HG03139 (cell line): ENCODE data around the gene CYB5A.
"Not testable (repeated sequence)": the region's sequence is repeated elsewhere in the genome, so short reads cannot be mapped to it uniquely, and the experiment has no call there.

Experiments
- ATAC-seq: cut with Tn5 transposase; IDR thresholded peaks from one replicate; pipeline ENCODE4 v1.9.1; 2021; ENCODE audit not compliant: unreplicated experiment

Gene CYB5A, protein sequence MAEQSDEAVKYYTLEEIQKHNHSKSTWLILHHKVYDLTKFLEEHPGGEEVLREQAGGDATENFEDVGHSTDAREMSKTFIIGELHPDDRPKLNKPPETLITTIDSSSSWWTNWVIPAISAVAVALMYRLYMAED

DNA sequence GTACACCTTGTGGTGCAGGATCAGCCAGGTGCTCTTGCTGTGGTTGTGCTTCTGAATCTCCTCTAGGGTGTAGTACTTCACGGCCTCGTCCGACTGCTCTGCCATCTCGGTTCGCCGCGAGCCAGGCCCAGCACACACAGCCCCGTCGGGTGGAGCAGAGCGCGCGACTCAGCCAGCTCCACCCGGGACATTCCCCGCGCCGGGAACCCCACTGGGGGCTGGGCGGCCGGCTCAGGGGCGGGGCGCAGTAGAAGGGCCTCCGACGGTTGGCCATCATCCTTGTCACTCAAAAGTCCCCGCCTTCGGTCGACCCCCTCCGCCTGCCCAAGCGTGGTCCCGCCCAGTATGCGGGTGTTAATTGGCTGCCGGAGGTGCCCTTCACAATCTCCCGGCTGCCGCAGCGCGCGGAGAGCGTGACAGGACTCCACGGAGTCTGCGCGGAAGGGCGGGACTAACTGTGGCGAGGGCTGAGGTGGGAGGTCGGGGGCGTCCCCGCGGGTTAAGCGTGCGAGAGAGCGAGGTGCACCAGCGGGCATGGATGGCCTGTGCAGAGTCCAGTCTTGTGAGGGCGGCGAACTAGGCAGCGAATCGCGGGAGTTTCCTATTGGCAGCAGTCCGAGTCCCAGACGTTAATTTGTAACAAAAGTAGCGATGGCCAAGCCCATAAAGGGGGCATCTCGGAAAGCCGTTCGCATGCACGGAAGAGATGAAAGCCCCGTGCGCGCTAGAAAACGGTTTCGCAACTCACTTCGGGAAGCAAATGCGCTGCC is at the start of gene CYB5A:
TSS of gene CYB5A (minus strand) at position 193 of the 770 bp plus-strand sequence. CDS start at position 105, 88 bp downstream.
- peak; percentile 99 for ATAC-seq

DNA sequence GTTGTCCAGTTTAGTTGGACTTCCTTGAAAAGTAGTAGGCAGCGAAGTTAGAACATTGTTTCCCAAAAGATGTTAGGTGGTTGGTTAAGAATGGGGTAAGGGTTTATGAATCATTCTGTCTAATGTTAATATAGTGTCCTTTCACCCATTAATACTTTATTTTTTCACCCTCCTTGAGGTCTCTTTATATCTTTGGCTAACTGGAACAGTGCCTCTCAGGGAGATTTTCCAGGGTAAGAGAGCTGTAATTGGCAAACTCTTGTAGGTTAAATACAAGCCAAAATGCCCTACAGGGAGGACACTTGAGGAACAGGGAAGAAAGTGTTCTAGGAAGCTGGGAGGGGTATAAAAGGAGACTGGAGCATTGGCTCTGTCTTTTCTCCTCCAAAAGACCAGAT is 46.1 kb upstream of the CYB5A start:
- no peak for ATAC-seq

DNA sequence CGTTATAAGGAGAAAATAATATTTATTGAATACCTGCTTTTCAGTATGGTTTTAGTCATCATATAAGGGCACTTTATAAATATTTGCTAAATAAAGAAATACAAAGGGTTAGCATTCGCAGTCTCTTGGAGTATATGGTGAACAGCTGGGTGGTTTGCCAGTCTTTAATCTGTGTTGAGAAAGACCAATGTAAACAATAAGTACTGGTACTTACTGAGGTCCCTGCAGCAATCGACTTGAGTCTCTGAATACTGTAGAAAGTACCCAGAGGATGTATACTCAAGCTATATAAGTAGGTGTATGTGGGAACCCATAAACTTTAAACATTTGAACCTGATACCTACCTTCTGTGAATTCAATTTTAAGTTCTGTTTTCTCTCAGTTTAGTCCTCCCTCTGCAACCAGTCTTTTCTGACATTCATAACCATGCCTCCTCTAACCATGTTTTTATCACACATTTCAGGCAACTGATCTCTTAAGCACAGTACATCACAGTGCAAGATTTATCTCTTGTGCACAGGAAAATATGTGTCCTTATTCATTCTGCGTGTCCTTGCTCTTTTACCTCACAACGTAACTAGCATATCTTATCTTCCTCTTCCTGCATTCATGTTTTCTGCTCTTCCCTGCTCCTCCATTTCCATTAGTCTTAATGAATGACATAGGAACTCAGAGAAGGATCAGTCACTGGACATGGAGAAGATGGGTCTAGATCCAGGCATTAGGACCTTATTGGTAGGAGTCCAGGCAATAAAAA is 45.6 kb upstream of the CYB5A start:
- ATAC-seq, result no peak

DNA sequence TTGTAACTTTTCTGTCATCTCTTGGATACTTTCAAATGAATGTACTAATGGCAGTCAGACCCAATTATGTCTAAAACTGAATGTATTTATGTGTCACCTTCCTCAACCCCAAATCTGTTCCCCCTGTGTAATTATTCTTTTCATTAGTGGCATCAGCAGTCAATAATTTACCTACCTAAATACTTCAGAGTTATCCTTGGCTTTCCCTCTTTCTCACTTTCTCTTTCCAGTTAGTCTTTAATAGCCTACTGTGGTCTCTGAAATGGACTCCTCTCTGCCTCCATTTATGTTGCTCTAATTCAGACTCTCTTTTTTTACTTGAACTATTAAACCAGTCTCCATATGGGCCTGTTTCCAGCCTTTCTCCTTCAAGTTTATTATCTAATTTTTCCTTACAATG is 44.9 kb upstream of the CYB5A start:
- ATAC-seq, result no peak

DNA sequence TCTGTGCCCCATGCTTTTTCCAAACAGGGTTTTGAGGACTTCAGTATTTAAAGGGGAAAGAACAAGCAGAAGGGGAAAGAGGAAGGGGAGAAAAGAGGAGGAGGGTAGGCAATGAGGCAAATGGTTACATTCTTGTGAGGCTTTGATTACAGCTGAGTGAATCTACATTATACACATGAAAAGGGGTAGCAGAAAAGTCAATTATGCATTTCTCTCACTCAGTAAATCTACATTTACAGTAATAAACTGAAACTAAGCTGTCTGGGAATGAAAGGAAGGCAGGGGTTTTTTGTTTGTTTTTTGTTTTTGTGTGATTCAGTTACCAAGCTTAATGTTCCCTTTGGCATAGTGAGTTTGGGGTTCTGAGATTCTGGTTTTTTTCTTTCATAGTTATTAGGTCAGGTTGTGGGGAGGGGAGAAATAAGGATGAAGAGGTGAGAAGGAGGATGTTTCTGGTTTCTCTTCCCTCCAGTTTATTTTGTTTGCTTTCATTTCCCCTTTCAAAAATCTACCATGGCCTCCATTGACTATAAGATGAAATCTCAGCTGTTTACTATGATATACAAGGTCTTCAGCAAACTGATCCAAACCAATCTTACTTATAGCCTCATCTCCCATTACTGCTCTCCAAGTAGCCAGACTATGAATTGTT is 42.6 kb upstream of the CYB5A start:
- no peak for ATAC-seq

DNA sequence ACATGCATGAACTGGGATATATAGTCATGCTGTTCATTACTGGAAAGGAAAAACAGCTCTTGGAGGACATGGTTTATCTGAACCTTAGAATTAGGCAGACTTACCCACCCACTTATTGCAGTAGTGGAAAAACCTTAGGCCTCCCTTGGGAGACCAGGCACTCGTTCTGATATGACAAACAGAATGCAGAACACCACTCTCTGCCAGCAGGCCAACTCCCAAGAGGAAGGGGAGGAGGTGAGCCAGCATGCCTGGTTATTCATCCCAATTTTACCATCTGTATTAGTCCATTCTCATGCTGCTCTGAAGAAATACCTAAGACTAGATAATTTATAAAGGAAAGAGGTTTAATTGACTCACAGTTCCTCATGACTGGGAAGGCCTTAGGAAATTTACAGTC is 41.3 kb upstream of the CYB5A start:
- ATAC-seq, result no peak

DNA sequence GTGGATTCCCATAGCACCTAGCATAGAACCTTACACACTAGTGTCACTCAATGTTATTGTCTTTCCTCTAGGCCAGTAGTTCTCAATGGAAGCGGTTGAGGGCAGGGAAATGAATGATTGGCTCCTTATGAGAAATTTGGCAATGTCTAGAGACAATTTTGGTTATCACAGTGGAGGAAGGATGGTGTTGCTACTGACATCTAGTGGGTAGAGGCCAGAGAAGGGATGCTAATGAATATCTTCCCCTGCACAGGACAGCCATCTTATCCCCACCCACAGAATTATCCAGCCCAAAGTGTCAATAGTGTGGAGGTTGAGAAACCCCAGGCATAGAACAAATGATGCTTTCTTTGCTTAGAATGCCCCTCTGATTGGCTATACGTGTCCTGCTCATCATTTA is 39.6 kb upstream of the CYB5A start:
- ATAC-seq, result no peak

DNA sequence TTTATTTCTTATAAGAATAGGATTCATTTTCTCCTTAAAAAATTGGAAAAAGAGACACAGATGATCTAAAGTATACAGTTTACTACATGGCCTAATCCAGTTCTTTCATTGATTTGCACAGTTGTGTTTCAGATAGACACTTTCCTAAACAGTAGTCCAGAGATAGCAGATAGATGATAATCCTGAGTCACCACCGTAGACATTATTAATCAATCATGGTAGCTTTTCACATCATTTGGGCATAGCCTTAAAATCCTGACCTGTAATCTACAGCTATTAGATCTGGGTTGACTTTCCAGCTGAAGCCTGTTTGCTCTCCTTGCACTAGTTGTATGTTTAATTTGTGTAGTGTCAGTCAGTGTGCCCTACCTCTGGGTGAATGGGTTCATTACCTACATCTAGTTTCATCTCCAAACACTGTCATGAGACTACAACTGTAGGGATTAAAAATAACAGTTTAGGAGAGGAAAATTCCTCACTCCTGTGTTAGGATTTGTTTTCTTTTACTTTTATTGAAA is 38.0 kb upstream of the CYB5A start:
- no peak for ATAC-seq

DNA sequence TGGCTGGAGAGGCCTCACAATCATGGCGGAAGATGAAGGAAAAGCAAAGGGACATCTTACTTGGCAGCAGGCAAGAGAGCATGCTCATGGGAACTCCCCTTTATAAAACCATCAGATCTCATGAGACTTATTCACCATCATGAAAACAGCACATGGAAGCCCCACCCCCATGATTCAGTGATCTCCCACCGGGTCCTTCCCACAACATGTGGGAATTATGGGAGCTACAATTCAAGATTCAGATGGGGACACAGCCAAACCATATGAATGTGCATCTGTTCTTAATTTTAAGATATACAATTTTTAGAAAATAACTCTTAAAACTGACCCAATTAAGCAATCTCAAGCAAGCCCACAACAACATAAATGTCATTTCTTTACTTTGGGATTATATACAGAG is 36.4 kb upstream of the CYB5A start:
- no peak for ATAC-seq

DNA sequence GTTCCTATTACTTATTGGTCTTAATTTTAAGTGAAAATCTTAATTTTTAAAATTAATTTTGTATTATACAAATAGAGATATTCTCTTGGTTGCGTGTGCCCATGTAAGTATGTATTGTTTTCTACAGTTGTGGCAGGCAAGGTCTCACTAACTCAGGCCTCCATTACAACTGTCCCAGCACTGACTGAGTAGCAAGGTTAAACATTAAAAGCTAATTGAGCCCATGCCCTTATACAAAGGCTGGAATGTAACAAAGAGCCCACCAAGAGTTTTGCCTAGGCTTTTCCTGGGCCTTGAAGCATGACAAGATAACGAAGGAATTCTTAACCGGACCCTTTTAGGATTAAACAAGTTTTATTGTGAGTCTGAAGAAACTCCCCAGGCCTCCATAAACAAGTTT is 35.0 kb upstream of the CYB5A start:
- not testable (repeated sequence) for ATAC-seq

DNA sequence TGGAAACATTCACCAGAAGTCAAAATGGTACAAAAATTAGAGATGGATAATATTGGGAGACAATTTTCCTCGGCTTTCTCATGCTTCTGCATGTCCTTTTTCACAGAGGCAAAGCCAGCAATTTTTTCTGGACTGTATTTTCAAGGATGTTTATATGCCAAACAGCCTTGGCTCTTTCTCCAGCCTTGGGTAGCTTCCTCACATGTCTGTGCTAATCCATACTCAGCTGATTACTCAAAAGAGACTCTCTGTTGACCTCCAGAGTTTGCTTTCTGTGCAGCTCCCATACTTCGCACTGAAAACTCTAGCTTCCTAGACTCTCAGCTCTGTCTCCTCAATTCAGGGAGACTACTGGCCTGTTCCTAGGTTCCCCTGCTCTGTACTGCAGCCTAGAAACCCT is 34.5 kb upstream of the CYB5A start:
- no peak for ATAC-seq

DNA sequence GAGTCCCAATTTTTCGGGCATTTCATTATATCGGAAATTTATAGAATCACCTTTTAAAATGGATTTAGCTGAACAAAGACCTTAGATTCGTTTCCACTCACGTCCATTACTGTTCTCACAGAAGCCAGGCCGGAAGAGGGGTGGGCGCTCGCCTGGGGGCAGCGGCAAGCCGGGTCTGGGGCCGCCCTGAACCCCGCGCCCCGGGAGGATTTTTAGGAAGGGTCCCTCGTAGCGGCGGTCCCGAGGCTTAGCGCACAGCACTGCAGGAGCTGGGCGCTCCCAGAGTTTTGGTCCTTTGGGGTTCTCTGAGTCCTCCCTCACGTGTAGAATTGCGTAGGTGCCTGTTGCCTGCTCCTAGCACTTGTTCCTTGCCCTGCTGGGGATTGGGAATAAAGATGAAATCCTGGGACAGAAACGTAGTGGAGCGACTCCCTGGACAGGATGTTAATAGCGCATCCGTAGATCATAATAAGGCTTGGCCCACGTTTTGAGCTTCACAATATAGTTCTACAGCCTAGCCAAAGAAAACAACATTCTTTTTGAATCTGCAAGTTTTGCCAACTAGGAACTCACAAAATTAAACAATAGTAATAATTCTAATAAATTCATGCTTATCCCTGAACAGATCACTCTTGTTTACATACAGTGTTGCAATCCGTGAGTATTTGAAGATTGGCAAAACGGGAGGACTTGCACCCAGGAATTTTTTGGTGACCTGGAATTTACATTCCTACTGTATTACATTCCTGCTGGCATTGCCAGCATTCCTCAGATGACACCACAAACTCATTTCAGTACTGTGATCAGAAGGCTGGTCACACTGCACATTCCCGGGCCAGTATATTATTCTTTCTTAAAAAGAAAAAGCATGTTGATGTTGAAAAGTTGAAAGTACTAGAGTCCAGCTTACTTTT is 24.8 kb upstream of the CYB5A start:
- no peak for ATAC-seq

DNA sequence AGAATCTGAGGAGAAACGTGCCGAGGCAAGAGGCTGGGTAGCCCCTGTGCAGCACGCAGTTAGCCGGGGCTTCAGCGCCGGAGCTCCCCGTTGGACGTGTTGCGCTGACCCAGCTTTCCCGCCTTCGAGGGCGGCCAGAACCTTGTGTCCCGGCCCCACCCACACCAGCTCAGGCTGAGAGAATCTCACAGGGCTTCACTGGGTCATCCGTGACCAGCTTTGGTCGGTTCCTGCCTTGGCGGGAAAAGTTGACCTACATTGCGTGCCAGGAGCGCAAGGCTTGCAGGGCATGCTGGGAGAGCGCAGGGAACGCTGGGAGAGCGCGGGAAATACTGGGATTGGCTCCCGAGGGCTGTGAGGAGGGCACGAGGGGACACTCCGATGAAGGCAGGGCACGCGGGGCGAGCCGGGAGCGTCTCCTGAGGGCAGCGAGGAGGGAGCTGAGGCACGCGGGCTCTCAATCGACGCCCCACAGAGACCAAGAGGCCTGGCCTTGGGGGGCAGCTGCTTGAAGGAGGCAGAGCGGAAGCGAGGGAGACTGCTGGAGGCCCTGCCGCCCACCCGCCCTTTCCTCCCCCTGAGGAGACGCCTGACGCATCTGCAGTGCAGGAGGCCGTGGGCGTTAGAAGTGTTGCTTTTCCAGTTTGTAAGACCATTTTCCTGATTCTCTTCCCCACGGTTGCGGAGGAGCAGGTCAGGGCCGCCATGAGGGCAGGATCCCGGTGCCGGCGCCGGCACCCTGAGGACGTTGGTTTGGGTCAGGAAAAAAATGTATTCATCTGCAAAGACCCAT is 23.9 kb upstream of the CYB5A start, which contains the start of gene C18orf63:
TSS of gene C18orf63 (plus strand) at position 376 of the 793 bp plus-strand sequence. CDS start 2,027 bp downstream, outside the sequence.
- no peak for ATAC-seq

DNA sequence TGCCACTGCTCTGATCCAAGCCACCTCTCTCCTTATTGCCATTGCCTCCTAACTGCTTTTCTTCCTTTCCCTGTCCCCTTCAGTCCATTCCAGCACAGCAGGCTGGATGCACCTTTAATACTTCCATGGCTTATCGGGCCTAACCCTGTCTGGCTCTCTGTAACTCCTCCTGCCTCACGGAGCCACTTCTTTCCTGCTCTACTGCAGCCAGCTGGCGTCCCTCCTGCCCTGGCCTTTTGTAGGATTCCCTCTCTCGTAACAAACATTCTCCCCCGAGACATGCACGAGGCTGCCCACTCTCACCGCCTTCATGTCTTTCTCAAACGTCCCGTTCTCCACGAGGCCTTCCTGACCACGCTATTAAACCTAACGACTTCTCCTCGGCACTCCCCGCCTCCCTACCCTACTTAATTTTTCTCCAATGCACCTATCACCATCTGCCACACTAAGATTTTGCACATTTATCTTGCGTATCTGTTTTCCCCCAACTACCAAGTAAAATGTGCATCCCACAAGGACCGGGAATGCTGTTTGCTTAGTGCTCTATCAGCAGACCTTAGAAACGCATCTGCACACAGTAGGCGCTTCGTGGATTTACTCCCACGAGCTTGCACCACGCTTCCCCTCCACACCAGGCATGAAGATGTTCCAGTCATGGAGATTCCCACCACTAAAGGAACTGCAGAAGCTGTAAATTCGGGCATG is 23.1 kb upstream of the CYB5A start:
- ATAC-seq, result no peak

DNA sequence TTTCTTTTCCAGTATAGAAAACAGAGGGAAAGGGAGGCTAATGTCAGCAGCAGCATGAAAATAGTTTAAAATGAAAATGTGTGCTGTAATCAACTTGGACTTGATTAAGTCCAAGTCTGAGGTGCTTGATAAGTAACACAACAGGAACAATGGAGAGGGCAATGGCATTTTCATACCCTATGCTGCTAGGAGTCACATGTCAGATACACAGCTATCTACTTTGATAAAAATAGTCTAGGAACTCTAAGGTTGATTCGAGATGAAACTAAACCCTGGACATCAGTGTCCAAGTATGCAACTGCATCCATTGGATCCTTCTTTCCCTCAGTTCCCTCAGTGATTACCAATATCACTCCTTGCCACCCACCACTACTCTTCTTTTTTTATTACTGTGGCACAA is 19.2 kb upstream of the CYB5A start:
- ATAC-seq, result no peak

DNA sequence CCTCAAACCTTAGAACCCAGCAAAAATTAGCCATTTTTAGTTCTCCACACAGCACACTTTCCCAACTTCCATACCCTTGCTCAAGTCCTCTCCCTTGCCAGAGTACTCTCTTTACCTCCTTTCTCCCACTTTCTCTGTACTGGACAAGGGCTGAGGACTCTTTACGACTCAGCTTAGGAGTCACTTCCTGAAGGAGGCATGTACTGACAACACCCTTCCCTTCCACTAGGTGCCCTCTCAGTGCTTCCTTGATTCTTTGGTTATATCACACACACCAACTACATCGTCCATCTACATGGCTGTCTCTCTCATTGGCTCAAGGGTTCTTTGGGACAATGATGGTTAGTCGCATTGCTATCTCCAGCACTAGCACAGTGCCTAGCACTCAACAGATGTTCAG is 18.6 kb upstream of the CYB5A start:
- ATAC-seq, result peak; percentile 77

DNA sequence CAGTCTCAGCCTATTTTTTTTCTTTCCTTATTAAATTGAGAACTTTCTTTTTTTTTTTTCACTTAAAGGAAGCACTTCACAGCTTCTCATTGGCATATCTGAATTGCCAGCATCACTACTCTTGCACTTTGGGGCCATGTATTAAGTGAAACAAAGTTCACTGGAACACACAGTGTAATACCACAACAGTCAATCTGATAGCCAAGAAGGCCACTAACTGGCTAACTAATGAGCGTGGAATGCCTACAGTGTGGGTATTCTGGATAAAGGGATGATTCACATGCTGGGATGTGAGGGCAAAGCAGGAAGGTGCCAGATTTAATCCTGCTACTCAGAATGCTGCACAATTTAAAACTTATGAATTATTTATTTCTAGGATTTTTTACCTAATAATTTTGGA is 12.2 kb upstream of the CYB5A start:
- ATAC-seq, result no peak

DNA sequence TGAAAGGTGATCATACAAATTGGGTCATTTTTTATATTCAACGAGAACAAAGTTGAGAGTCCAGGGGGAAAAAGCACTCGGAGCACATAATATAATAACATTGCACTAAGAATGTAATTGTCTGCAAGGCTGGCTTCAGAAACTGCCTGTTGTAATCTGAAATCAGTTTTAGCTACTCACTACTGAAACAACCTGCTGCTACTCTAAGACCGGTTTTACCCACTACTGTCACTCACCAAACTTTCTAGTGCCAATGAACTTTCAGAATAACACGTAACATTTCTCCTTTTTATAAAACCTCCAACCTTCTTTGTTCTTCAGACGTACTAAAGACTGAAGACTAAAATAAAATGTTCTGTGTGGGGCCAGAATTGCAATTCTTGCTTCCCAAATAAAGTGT is 11.5 kb upstream of the CYB5A start:
- ATAC-seq, result no peak

DNA sequence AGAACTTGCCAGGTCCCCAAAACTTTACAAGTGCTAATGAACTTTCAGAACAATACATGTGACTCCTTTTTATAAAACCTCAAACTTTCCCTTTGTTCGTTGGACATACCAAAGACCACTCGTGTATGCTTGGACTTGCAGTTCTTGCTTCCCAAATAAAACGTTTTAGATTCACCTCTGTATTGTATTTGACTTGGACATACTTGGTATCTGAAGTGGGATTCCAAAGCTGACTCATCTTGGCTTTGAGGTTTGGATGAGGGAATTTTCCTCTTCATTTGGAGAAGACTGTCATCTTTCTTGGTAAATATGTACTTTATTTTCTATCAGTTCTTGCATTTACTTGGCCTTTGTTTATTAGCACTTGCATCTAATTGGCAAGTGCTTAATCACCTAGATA is 8.0 kb upstream of the CYB5A start:
- ATAC-seq, result no peak
